Kidney epithelial cell (primary cell): ENCODE results near the gene SMAD7. TPM values are rescaled to one million over a fixed set of nuclear protein-coding genes. Genes with fewer than 3 reads are reported as not detected.

ENCODE experiments used
- DNase-seq: peaks from one replicate; pipeline ENCODE4 v3.0.0-alpha.2; 2010; ENCODE audit warnings: low read depth
- H3K27me3 ChIP-seq: 2 replicates; pipeline ENCODE4 v1.6.0; 2011; ENCODE audit warnings: low read length; ENCODE audit not compliant: control insufficient read depth, insufficient read depth
- H3K36me3 ChIP-seq: 2 replicates; pipeline ENCODE4 v1.5.1; 2011; ENCODE audit warnings: low read length; ENCODE audit not compliant: control insufficient read depth, insufficient read depth
- H3K4me3 ChIP-seq: 2 replicates; pipeline ENCODE4 v1.5.1; 2011; ENCODE audit warnings: low read depth, mild to moderate bottlenecking, control low read depth, low read length
- CTCF ChIP-seq: IDR thresholded peaks from 2 replicates; pipeline ENCODE4 v1.5.1; 2011; ENCODE audit warnings: mild to moderate bottlenecking, moderate library complexity, low read length, control low read depth, inconsistent platforms; ENCODE audit not compliant: insufficient read depth, poor library complexity, severe bottlenecking
- total RNA-seq: library from RNA; depleted of rRNA; stranded (reverse); fragments of >200 nt; gene quantifications from 2 replicates; pipeline ENCODE4 v1.2.3, GENCODE V29; 2015

Gene SMAD7
- total RNA-seq, 1 donor from 2014 or later = 54.3 TPM

- no peaks in the 10 kb centered on the region for H3K27me3 ChIP-seq
Observed at GRCh38 chr18:48982266-48982665, 31.5 kb upstream of the SMAD7 start.

GRCh38 chr18:48979944-48980890 lies 29.5 kb upstream of the SMAD7 start:
- no peak for DNase-seq
- no peak for TF ChIP-seq CTCF
- Histone ChIP-seq H3K4me3 (no peak overlapping the region), H3K36me3 (no peaks in the 10 kb centered on the region), H3K27me3 (no peaks in the 10 kb centered on the region)

More at GRCh38 chr18:48982266-48982665, 31.5 kb upstream of the SMAD7 start:
- no peak for TF ChIP-seq CTCF
- no peak overlapping the region for H3K4me3 ChIP-seq
- H3K36me3 ChIP-seq = no peaks in the 10 kb centered on the region
- no peak for DNase-seq

GRCh38 chr18:48977914-48978313 lies 27.1 kb upstream of the SMAD7 start:
- Histone ChIP-seq H3K4me3 (no peak overlapping the region), H3K27me3 (no peaks in the 10 kb centered on the region), H3K36me3 (no peaks in the 10 kb centered on the region)
- DNase-seq = no peak
- no peak for TF ChIP-seq CTCF

GRCh38 chr18:48975817-48976649 lies 25.3 kb upstream of the SMAD7 start:
- TF ChIP-seq CTCF = no peak
- no peak for DNase-seq
- Histone ChIP-seq H3K27me3 (no peaks in the 10 kb centered on the region), H3K4me3 (peak overlapping the region; percentile 62), H3K36me3 (no peaks in the 10 kb centered on the region)

- Histone ChIP-seq H3K27me3 (no peaks in the 10 kb centered on the region), H3K36me3 (no peaks in the 10 kb centered on the region), H3K4me3 (peak overlapping the region; percentile 62)
- TF ChIP-seq CTCF = no peak
- no peak for DNase-seq
Observed at GRCh38 chr18:48975120-48975816, 24.5 kb upstream of the SMAD7 start.
